HCT116 (cell line): ENCODE results near the gene DIS3L2. TPM values are rescaled to one million over a fixed set of nuclear protein-coding genes. Genes with fewer than 3 reads are reported as not detected.

Experiments used
- ATAC-seq: fragments of 200-7000 bp; cut with Tn5 transposase; 2 replicates; pipeline ENCODE4 v1.9.1; 2020; ENCODE audit warnings: mild to moderate bottlenecking, moderate library complexity
- BruUV-seq: library from RNA; stranded (reverse); fragments of 400-500 nt; replicated peaks from 2 replicates; lab custom pipeline; 2021; lab: Mats Ljungman, UMichigan
- CTCF ChIA-PET: fragments of 300-600 bp; sonication (Branson Sonifier 250); formaldehyde crosslinking; loops from one replicate; lab custom pipeline; 2021; ENCODE audit warnings: antibody characterized with exemption; lab: Charles Lee
- POLR2A ChIA-PET: fragments of 300-600, 350-600 bp; sonication (Branson Sonifier 250); formaldehyde crosslinking; loops from one replicate; lab custom pipeline; 2021; ENCODE audit warnings: antibody characterized with exemption; lab: Charles Lee
- RAD21 ChIA-PET, 2 experiments: fragments of 300-600 bp; sonication (Branson Sonifier 250); formaldehyde crosslinking; loops; one replicate each; lab custom pipeline; 2023; ENCODE audit warnings: low total read pairs in 2 of 2; ENCODE audit not compliant: uncharacterized antibody in 2 of 2, unreplicated experiment in 2 of 2, low non-redundant PET in 1 of 2; lab: Charles Lee
- DNase-seq: peaks from one replicate; pipeline ENCODE4 v3.0.0-alpha.2; 2010; ENCODE audit warnings: low read depth, low spot score
- H2AFZ ChIP-seq: fragments of 200-600 bp; shearing (Covaris generic), sonication (generic); 2 replicates; pipeline ENCODE4 v1.6.1; 2017; ENCODE audit warnings: low read depth, mixed run types, mixed read lengths, antibody characterized with exemption, low read length; ENCODE audit not compliant: poor library complexity, severe bottlenecking
- H3K27ac ChIP-seq: 2 replicates; pipeline ENCODE4 v1.5.1; 2012; ENCODE audit warnings: low read depth, low read length
- H3K27me3 ChIP-seq: fragments of 200-600 bp; sonication (generic); 2 replicates; pipeline ENCODE4 v1.6.1; 2016; ENCODE audit warnings: mixed run types, low read length, mixed read lengths; ENCODE audit not compliant: insufficient read depth
- H3K36me3 ChIP-seq, 2 experiments: fragments of 200-500 bp in 1 of 2; fragments of 200-600 bp in 1 of 2; sonication (Bioruptor generic) in 1 of 2; sonication (generic) in 1 of 2; 2 replicates each; pipeline versions ENCODE4 v1.5.1 to v1.6.1; 2014 to 2016; ENCODE audit warnings: low read length in 2 of 2, inconsistent platforms in 1 of 2, mixed read lengths in 1 of 2, mixed run types in 1 of 2; ENCODE audit not compliant: insufficient read depth in 2 of 2, control insufficient read depth in 1 of 2
- H3K4me1 ChIP-seq, 2 experiments: fragments of 200-600 bp in 1 of 2; sonication (generic) in 1 of 2; 2 replicates each; pipeline versions ENCODE4 v1.5.1 to v1.6.1; 2012 to 2017; ENCODE audit warnings: low read length in 2 of 2, inconsistent platforms in 1 of 2, mild to moderate bottlenecking in 1 of 2, mixed read lengths in 1 of 2, mixed run types in 1 of 2, moderate library complexity in 1 of 2; ENCODE audit not compliant: insufficient read depth in 2 of 2, control insufficient read depth in 1 of 2
- H3K4me2 ChIP-seq: fragments of 200-600 bp; sonication (generic); 2 replicates; pipeline ENCODE4 v1.6.1; 2017; ENCODE audit warnings: mixed run types, low read length, mixed read lengths
- H3K4me3 ChIP-seq, 2 experiments: fragments of 200-600 bp in 1 of 2; sonication (generic) in 1 of 2; replicated peaks in 1 of 2; 2 replicates each; pipeline ENCODE4 v1.5.1; 2011 to 2016; ENCODE audit warnings: low read length in 2 of 2, control low read depth in 1 of 2, low read depth in 1 of 2, mild to moderate bottlenecking in 1 of 2, mixed read lengths in 1 of 2, mixed run types in 1 of 2
- H3K79me2 ChIP-seq: fragments of 200-600 bp; sonication (generic); 2 replicates; pipeline ENCODE4 v1.6.1; 2017; ENCODE audit warnings: mild to moderate bottlenecking, mixed run types, low read length, moderate library complexity, mixed read lengths; ENCODE audit not compliant: insufficient read depth
- H3K9ac ChIP-seq: fragments of 200-600 bp; sonication (generic); 2 replicates; pipeline ENCODE4 v1.6.1; 2016; ENCODE audit warnings: low read length, mixed read lengths
- H3K9me2 ChIP-seq: fragments of 200-600 bp; sonication (generic), shearing (Covaris generic); 2 replicates; pipeline ENCODE4 v1.6.1; 2017; ENCODE audit warnings: mixed run types, mild to moderate bottlenecking, moderate library complexity; ENCODE audit not compliant: insufficient read depth
- H3K9me3 ChIP-seq, 2 experiments: fragments of 200-500 bp in 1 of 2; fragments of 200-600 bp in 1 of 2; sonication (Bioruptor generic) in 1 of 2; sonication (generic) in 1 of 2; 2 replicates each; pipeline ENCODE4 v1.6.1; 2014 to 2017; ENCODE audit warnings: low read length in 2 of 2, mixed read lengths in 2 of 2, inconsistent platforms in 1 of 2, low read depth in 1 of 2, mild to moderate bottlenecking in 1 of 2, mixed run types in 1 of 2, moderate library complexity in 1 of 2; ENCODE audit not compliant: control insufficient read depth in 1 of 2, insufficient read depth in 1 of 2
- H4K20me1 ChIP-seq: fragments of 200-600 bp; sonication (generic), shearing (Covaris generic); 2 replicates; pipeline ENCODE4 v1.6.1; 2017; ENCODE audit warnings: mixed run types, mild to moderate bottlenecking, moderate library complexity; ENCODE audit not compliant: insufficient read depth
- CBX3 ChIP-seq: IDR thresholded peaks from 2 replicates; pipeline ENCODE4 v1.6.1; 2012; ENCODE audit warnings: low read depth
- CEBPB ChIP-seq: IDR thresholded peaks from 2 replicates; pipeline ENCODE4 v1.6.1; 2012; ENCODE audit warnings: low read depth
- EGR1 ChIP-seq: IDR thresholded peaks from 2 replicates; pipeline ENCODE4 v1.6.1; 2012; ENCODE audit warnings: low read depth
- EZH2 ChIP-seq: fragments of 200-600 bp; sonication (generic); IDR thresholded peaks from 2 replicates; pipeline ENCODE4 v1.6.1; 2017; ENCODE audit warnings: antibody characterized with exemption, mixed run types
- EZH2phosphoT487 ChIP-seq: fragments of 200-600 bp; IDR thresholded peaks from 2 replicates; pipeline ENCODE4 v1.6.1; 2018; ENCODE audit warnings: antibody characterized with exemption, borderline replicate concordance
- FOSL1 ChIP-seq: IDR thresholded peaks from 2 replicates; pipeline ENCODE4 v1.6.1; 2012; ENCODE audit warnings: low read depth
- JUND ChIP-seq: IDR thresholded peaks from 2 replicates; pipeline ENCODE4 v1.6.1; 2012
- POLR2A ChIP-seq: IDR thresholded peaks from 2 replicates; pipeline ENCODE4 v1.7.0; 2011; ENCODE audit warnings: borderline replicate concordance; ENCODE audit not compliant: insufficient read depth, insufficient read length; ENCODE audit errors: extremely low read depth
- POLR2AphosphoS5 ChIP-seq: IDR thresholded peaks from 2 replicates; pipeline ENCODE4 v1.6.1; 2011; ENCODE audit warnings: mild to moderate bottlenecking, low read depth, low read length, moderate library complexity
- RAD21 ChIP-seq: IDR thresholded peaks from 2 replicates; pipeline ENCODE4 v1.6.1; 2012; ENCODE audit warnings: low read depth, mild to moderate bottlenecking
- SIN3A ChIP-seq: IDR thresholded peaks from 2 replicates; pipeline ENCODE4 v1.6.1; 2012; ENCODE audit warnings: low read depth
- SP1 ChIP-seq: IDR thresholded peaks from 2 replicates; pipeline ENCODE4 v1.6.1; 2012; ENCODE audit warnings: low read depth
- SRF ChIP-seq: IDR thresholded peaks from 2 replicates; pipeline ENCODE4 v1.6.1; 2012; ENCODE audit warnings: low read depth
- TCF7L2 ChIP-seq: IDR thresholded peaks from 2 replicates; pipeline ENCODE4 v1.7.0; 2011; ENCODE audit warnings: borderline replicate concordance, inconsistent platforms; ENCODE audit not compliant: insufficient read depth, insufficient read length; ENCODE audit errors: extremely low read depth
- YY1 ChIP-seq: IDR thresholded peaks from 2 replicates; pipeline ENCODE4 v1.6.1; 2011; ENCODE audit warnings: low read length, low read depth, moderate library complexity, mild to moderate bottlenecking; ENCODE audit not compliant: insufficient replicate concordance; ENCODE audit errors: extremely low read depth
- ZFX ChIP-seq: fragments of 450-650 bp; IDR thresholded peaks from 2 replicates; pipeline ENCODE4 v1.6.1; 2017
- intact Hi-C: fragments of 100-400 bp; cut with micrococcal nuclease; formaldehyde crosslinking; loops from 2 replicates; pipeline ENCODE4 v1.10.0; 2022
- total RNA-seq: library from RNA; stranded (reverse); gene quantifications from one replicate; pipeline ENCODE4 v1.2.1, GENCODE V29; 2021; ENCODE audit not compliant: unreplicated experiment
- TF ChIP-seq, protein P1 (sequence below): IDR thresholded peaks from 2 replicates; pipeline ENCODE4 v1.6.1; 2012
- TF ChIP-seq, protein P2 (sequence below): IDR thresholded peaks from 2 replicates; pipeline ENCODE4 v1.6.1; 2011; ENCODE audit warnings: mild to moderate bottlenecking, low read length, moderate library complexity; ENCODE audit not compliant: insufficient replicate concordance; ENCODE audit errors: extremely low read depth
- TF ChIP-seq, protein P3 (sequence below), 3 experiments: fragments of 200-600 bp in 1 of 3; sonication (generic) in 1 of 3; IDR thresholded peaks in 2 of 3; conservative IDR thresholded peaks in 1 of 3; 2 replicates each; pipeline ENCODE4 v1.5.1; 2012 to 2017; ENCODE audit warnings: low read depth in 2 of 3, low read length in 2 of 3, antibody characterized with exemption in 1 of 3, borderline replicate concordance in 1 of 3, control low read depth in 1 of 3, mild to moderate bottlenecking in 1 of 3, mixed read lengths in 1 of 3, mixed run types in 1 of 3, moderate library complexity in 1 of 3; ENCODE audit not compliant: insufficient read depth in 1 of 3
- TF ChIP-seq, protein P4 (sequence below): IDR thresholded peaks from 2 replicates; pipeline ENCODE4 v1.6.1; 2012

DIS3L2 gene
- total RNA-seq, 1 experiment from 2014 or later: 42.5 TPM

GRCh38 chr2:232374356-232374755 is 412.8 kb downstream of the DIS3L2 start:
- BruUV-seq: no TSS peak
- CTCF ChIA-PET: no interaction called here
- RAD21 ChIA-PET: no interaction called here

More at GRCh38 chr2:232374356-232374755, 412.8 kb downstream of the DIS3L2 start:
- DNase-seq (no peak), ATAC-seq (no peak)
- Histone ChIP-seq H4K20me1 (no peaks in the 10 kb centered on the region), H3K4me1 (peaks cover 3 to 10% of the 10 kb centered on the region in 2 experiments; a peak in 3 of 4 replicates), H3K4me2 (no peak overlapping the region), H3K4me3 (no peak overlapping the region), H3K36me3 (no peaks in the 10 kb centered on the region), H3K27me3 (no peaks in the 10 kb centered on the region), H3K9me2 (no peaks in the 10 kb centered on the region), H3K79me2 (no peaks in the 10 kb centered on the region), H3K9me3 (no peaks in the 10 kb centered on the region), H3K27ac (no peak overlapping the region), H2AFZ (no peak overlapping the region), H3K9ac (no peak overlapping the region)
- POLR2A ChIA-PET: no interaction called here
- intact Hi-C loops: no loop called here
- TF ChIP-seq SP1 (no peak), SRF (no peak), ZFX (no peak), CEBPB (no peak), EZH2phosphoT487 (no peak), YY1 (no peak), RAD21 (no peak), JUND (no peak), EZH2 (no peak), SIN3A (no peak), EGR1 (no peak), POLR2AphosphoS5 (no peak), TCF7L2 (no peak), FOSL1 (no peak), POLR2A (no peak), CBX3 (no peak)
- TF ChIP-seq, protein P1, sequence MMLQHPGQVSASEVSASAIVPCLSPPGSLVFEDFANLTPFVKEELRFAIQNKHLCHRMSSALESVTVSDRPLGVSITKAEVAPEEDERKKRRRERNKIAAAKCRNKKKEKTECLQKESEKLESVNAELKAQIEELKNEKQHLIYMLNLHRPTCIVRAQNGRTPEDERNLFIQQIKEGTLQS: no peak
- TF ChIP-seq, protein P2, sequence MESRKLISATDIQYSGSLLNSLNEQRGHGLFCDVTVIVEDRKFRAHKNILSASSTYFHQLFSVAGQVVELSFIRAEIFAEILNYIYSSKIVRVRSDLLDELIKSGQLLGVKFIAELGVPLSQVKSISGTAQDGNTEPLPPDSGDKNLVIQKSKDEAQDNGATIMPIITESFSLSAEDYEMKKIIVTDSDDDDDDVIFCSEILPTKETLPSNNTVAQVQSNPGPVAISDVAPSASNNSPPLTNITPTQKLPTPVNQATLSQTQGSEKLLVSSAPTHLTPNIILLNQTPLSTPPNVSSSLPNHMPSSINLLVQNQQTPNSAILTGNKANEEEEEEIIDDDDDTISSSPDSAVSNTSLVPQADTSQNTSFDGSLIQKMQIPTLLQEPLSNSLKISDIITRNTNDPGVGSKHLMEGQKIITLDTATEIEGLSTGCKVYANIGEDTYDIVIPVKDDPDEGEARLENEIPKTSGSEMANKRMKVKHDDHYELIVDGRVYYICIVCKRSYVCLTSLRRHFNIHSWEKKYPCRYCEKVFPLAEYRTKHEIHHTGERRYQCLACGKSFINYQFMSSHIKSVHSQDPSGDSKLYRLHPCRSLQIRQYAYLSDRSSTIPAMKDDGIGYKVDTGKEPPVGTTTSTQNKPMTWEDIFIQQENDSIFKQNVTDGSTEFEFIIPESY: no peak
- TF ChIP-seq, protein P3, sequence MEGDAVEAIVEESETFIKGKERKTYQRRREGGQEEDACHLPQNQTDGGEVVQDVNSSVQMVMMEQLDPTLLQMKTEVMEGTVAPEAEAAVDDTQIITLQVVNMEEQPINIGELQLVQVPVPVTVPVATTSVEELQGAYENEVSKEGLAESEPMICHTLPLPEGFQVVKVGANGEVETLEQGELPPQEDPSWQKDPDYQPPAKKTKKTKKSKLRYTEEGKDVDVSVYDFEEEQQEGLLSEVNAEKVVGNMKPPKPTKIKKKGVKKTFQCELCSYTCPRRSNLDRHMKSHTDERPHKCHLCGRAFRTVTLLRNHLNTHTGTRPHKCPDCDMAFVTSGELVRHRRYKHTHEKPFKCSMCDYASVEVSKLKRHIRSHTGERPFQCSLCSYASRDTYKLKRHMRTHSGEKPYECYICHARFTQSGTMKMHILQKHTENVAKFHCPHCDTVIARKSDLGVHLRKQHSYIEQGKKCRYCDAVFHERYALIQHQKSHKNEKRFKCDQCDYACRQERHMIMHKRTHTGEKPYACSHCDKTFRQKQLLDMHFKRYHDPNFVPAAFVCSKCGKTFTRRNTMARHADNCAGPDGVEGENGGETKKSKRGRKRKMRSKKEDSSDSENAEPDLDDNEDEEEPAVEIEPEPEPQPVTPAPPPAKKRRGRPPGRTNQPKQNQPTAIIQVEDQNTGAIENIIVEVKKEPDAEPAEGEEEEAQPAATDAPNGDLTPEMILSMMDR (IDR thresholded peaks at IDR 0.05 in 2 of 3, conservative IDR thresholded peaks at IDR 0.05 in 1 of 3; ENCODE audit: borderline replicate concordance in 1 of 3, insufficient read depth in 1 of 3, low read depth in 2 of 3, low read length in 2 of 3): no peak
- TF ChIP-seq, protein P4, sequence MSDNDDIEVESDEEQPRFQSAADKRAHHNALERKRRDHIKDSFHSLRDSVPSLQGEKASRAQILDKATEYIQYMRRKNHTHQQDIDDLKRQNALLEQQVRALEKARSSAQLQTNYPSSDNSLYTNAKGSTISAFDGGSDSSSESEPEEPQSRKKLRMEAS: no peak
